HG02938 (cell line): Measurements from ENCODE around the gene TAB2.
"Not testable (repeated sequence)": the region's sequence is repeated elsewhere in the genome, so short reads cannot be mapped to it uniquely, and the experiment has no call there.

Experiments used
- ATAC-seq: cut with Tn5 transposase; IDR thresholded peaks from one replicate; pipeline ENCODE4 v1.9.1; 2021; ENCODE audit warnings: mild to moderate bottlenecking, moderate library complexity; ENCODE audit not compliant: unreplicated experiment

TAB2 gene

GRCh38 chr6:149455031-149455732, 137.7 kb downstream of the TAB2 start:
- ATAC-seq = no peak

- ATAC-seq = no peak
Measured at GRCh38 chr6:149456311-149457021, 139.0 kb downstream of the TAB2 start.

DNA sequence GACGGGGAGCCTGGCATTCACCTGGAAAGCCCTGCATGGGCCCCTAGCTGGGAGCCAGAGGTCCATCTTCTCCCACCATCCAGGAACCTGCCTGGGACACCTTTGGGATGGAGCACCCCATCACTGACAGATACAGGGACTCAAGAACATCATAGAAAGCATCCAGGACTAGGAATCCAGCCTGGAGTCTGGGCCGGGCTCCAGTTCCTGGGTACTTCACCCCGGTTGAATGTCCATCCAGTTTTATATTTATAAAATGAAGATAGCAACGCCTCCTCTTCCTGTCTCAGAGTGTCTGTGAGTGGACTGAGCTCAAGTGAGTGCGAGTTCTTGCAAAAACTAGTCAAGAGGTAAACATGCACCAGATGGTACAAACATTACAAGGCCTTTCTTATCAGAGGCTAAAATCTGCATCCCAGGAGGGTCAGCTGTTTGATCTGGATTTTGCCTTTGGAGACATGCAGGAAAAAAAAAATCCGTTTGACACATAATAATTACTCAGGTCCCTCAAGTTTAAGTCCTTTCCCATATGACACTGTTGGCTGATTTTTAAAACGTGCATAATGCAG, 139.9 kb downstream of the TAB2 start:
- ATAC-seq = no peak

DNA sequence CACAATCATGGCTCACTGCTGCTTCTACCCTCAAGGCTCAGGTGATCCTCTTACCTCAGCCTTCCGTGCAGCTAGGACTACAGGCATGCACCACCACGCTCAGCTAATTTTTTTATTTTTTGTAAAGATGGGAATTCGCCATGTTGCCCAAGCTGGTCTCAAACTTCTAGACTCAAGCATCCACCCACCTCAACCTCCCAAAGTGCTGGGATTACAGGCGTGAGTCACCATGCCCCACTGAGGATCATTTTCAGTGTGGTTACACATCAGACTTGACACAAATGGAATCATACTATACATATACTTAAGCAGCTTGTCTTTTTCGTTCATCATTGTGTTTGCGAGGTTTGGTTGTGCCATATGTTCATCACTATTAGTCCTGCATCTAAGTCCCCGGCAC, 140.7 kb downstream of the TAB2 start:
- no peak for ATAC-seq

- ATAC-seq = no peak
Measured at GRCh38 chr6:149458806-149459205, 141.3 kb downstream of the TAB2 start.

- no peak for ATAC-seq
Measured at GRCh38 chr6:149459761-149460160, 142.2 kb downstream of the TAB2 start.

GRCh38 chr6:149460249-149460648, 142.7 kb downstream of the TAB2 start:
- not testable (repeated sequence) for ATAC-seq
